Calu3 (cell line): ENCODE data around the gene SPATA12. TPM values are rescaled to one million over a fixed set of nuclear protein-coding genes. Genes with fewer than 3 reads are reported as not detected.
A peak's percentile ranks its signal among the peaks of the same experiment; 100 is the strongest.

Source experiments
- BruUV-seq: library from RNA; stranded (reverse); fragments of 400-500 nt; replicated peaks from 2 replicates; lab custom pipeline; 2021; lab: Mats Ljungman, UMichigan
- CTCF ChIA-PET: fragments of 300-600 bp; sonication (Branson Sonifier 250); formaldehyde crosslinking; loops from one replicate; lab custom pipeline; 2022; ENCODE audit warnings: antibody characterized with exemption; lab: Charles Lee
- DNase-seq: peaks from one replicate; pipeline ENCODE4 v3.0.0; 2022
- H3K27ac Mint-ChIP-seq: one replicate; pipeline ENCODE4 v1.8.0; 2022; ENCODE audit warnings: mixed read lengths; ENCODE audit not compliant: unreplicated experiment
- H3K27me3 Mint-ChIP-seq: one replicate; pipeline ENCODE4 v1.8.0; 2022; ENCODE audit warnings: mixed read lengths; ENCODE audit not compliant: unreplicated experiment
- H3K36me3 Mint-ChIP-seq: one replicate; pipeline ENCODE4 v1.8.0; 2022; ENCODE audit warnings: mild to moderate bottlenecking, moderate library complexity, mixed read lengths; ENCODE audit not compliant: insufficient read depth, unreplicated experiment
- H3K4me1 Mint-ChIP-seq: one replicate; pipeline ENCODE4 v1.8.0; 2022; ENCODE audit warnings: mild to moderate bottlenecking, low read depth, mixed read lengths; ENCODE audit not compliant: unreplicated experiment
- H3K4me3 Mint-ChIP-seq: one replicate; pipeline ENCODE4 v1.8.0; 2022; ENCODE audit warnings: mild to moderate bottlenecking, low read depth, moderate library complexity, mixed read lengths; ENCODE audit not compliant: unreplicated experiment
- H3K9me3 Mint-ChIP-seq: one replicate; pipeline ENCODE4 v1.8.0; 2022; ENCODE audit warnings: low read depth, mixed read lengths; ENCODE audit not compliant: unreplicated experiment
- intact Hi-C: fragments of 100-400 bp; cut with micrococcal nuclease; formaldehyde crosslinking; loops from one replicate; pipeline ENCODE4 v1.10.0; 2022; ENCODE audit not compliant: unreplicated experiment
- total RNA-seq: library from RNA; stranded (reverse); gene quantifications from 2 replicates; pipeline ENCODE4 v1.2.3, GENCODE V29; 2022
- TF ChIP-seq, protein P1 (sequence below): fragments of 200-600 bp; IDR thresholded peaks from one replicate; pipeline ENCODE4 v1.8.0; 2022; ENCODE audit warnings: antibody characterized with exemption; ENCODE audit not compliant: unreplicated experiment

The SPATA12 gene
- total RNA-seq, 1 experiment from 2014 or later, result 0.47 TPM

DNA sequence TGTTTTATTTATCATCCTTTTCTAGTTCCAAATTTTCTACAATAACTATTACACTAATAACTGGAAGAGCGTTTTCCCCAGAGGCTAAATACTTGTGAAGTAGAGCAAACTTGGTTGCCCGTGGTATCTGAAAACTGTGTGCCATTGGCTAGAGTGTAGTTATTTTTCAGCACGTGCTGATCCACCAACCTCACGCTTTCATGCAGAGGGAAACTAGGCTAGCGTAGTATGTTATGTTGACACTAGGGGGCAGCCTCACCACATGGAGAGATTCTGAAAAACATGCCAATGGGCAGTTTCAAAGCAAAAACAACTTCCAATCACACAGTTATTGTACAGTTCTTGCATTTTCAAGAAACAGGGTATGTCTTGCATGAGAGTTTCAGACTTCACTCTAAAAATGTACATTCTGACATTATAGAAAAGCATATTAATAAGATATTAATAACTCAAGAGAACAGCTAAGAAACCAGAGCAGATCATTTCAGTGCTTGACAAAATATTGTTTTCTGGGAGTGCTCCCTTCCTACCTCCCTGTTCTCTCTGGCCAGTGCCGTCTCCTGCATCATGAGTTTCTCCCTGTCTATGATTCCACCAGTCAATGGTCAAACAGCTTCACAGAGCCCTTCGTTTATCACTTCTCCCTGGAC is 39.7 kb downstream of the SPATA12 start:
- Mint-ChIP-seq H3K27me3 (no peaks in the 10 kb centered on the region), H3K4me3 (no peak overlapping the region), H3K27ac (no peak overlapping the region), H3K9me3 (no peaks in the 10 kb centered on the region), H3K4me1 (peaks cover 17% of the 10 kb centered on the region), H3K36me3 (no peaks in the 10 kb centered on the region)
- DNase-seq, result peak; percentile 79
- TF ChIP-seq, protein P1, sequence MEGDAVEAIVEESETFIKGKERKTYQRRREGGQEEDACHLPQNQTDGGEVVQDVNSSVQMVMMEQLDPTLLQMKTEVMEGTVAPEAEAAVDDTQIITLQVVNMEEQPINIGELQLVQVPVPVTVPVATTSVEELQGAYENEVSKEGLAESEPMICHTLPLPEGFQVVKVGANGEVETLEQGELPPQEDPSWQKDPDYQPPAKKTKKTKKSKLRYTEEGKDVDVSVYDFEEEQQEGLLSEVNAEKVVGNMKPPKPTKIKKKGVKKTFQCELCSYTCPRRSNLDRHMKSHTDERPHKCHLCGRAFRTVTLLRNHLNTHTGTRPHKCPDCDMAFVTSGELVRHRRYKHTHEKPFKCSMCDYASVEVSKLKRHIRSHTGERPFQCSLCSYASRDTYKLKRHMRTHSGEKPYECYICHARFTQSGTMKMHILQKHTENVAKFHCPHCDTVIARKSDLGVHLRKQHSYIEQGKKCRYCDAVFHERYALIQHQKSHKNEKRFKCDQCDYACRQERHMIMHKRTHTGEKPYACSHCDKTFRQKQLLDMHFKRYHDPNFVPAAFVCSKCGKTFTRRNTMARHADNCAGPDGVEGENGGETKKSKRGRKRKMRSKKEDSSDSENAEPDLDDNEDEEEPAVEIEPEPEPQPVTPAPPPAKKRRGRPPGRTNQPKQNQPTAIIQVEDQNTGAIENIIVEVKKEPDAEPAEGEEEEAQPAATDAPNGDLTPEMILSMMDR, result peak; percentile 82
- BruUV-seq, result no TSS peak
- intact Hi-C loops, result loop anchor here (1.0 to 5.0 kb wide), 2 partner anchors 67 to 122 kb away; partner anchors contain the start of gene IL17RD
- CTCF ChIA-PET, result interaction anchor here (0.6 to 1.7 kb wide), 3 partner anchors 10 to 434 kb away, joined by 3 to 5 read pairs (median 3); no protein-coding TSS in a partner anchor

DNA sequence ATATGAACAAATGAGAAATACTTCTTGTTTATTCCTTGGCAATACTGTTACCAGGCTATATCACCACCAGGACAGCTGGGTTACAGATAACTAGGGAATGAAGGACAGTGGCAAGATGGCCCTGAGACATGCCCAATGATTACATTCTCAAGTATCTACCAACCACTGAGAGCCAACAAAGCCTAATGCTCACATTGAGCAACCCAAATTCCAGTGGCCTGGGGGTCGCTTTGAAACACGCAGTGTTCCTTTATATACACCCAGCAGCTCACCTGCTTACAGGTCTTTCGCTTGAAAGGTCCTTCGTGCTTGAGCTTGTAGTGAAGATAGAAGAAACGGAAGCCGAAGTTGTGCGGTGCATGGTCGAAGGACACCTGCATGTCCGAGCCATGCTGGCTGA is 45.1 kb downstream of the SPATA12 start:
- intact Hi-C loops, result no loop called here
- peaks cover 8% of the 10 kb centered on the region for H3K4me1 Mint-ChIP-seq
- TF ChIP-seq, protein P1, result no peak
- H3K27ac Mint-ChIP-seq, result no peak overlapping the region
- H3K4me3 Mint-ChIP-seq, result no peak overlapping the region
- BruUV-seq, result no TSS peak
- DNase-seq, result no peak
- no peaks in the 10 kb centered on the region for H3K9me3 Mint-ChIP-seq
- H3K36me3 Mint-ChIP-seq, result peaks cover 12% of the 10 kb centered on the region
- CTCF ChIA-PET, result no interaction called here
- no peaks in the 10 kb centered on the region for H3K27me3 Mint-ChIP-seq

DNA sequence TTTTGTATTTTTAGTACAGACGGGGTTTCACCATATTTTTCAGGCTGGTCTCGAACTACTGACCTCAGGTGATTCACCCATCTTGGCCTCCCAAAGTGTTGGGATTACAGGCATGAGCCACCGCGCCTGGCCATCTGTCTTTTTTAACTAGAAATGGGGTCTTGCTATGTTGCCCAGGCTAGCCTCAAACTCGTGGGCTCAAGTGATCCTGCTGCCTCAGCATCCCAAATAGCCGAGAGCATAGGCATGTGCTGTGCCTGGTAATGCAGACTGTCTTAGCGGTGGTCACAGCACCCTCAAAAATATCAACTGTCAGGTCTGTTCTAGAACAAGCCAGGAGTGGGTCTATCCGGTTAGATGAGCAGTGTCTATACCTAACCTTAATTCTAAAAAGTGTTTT is 48.2 kb downstream of the SPATA12 start:
- peaks cover 12% of the 10 kb centered on the region for H3K36me3 Mint-ChIP-seq
- TF ChIP-seq, protein P1, result no peak
- no peaks in the 10 kb centered on the region for H3K9me3 Mint-ChIP-seq
- H3K27me3 Mint-ChIP-seq, result no peaks in the 10 kb centered on the region
- H3K27ac Mint-ChIP-seq, result no peak overlapping the region
- intact Hi-C loops, result no loop called here
- DNase-seq, result no peak
- peaks cover 13% of the 10 kb centered on the region for H3K4me1 Mint-ChIP-seq
- CTCF ChIA-PET, result no interaction called here
- BruUV-seq, result no TSS peak
- H3K4me3 Mint-ChIP-seq, result no peak overlapping the region

DNA sequence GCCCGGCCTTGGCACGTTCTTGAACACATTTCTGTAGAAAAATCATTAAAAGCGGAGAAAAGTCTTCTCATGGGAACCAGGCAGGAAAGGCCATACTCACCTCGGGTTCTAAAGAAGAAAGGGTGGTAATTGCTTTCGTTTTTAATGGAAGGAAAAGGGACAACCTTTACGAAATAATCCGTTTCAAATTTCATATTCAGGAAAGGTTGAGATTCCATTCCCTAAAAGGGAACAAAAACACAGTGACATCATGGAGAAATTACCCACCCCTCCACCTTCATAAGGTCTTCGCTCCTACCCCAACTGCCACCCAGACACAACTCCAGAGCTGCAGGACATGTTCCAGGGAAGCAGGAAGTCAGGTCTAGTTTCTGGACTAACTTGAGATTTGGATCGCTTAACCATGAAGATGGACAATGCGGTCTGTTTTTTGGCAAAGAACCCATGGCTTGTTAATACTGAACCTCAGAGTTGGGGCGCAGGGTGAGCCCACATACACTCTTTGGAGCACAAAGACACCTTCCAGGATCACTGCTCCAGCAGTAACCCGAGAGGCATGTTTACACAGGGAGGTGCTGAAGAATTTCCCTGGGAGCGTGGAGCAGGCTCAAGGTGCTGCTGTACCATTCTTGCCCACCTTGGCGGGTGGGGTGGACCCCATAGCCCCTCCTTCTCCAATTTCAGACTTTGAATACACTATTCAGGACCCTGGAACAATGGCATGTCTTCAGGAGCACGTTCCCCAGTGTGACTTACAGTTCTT is 49.2 kb downstream of the SPATA12 start:
- peak; percentile 38 for DNase-seq
- intact Hi-C loops, result no loop called here
- BruUV-seq, result TSS peak; percentile 98
- peaks cover 13% of the 10 kb centered on the region for H3K4me1 Mint-ChIP-seq
- H3K27me3 Mint-ChIP-seq, result no peaks in the 10 kb centered on the region
- H3K9me3 Mint-ChIP-seq, result no peaks in the 10 kb centered on the region
- H3K27ac Mint-ChIP-seq, result peak overlapping the region; percentile 36
- TF ChIP-seq, protein P1, result no peak
- CTCF ChIA-PET, result interaction anchor here (1.2 kb wide), 2 partner anchors 9 kb away, joined by 3 read pairs; no protein-coding TSS in a partner anchor
- H3K36me3 Mint-ChIP-seq, result peaks cover 12% of the 10 kb centered on the region
- peak overlapping the region; percentile 52 for H3K4me3 Mint-ChIP-seq
